ENCODE measurements around the gene ZBTB34.

DNA sequence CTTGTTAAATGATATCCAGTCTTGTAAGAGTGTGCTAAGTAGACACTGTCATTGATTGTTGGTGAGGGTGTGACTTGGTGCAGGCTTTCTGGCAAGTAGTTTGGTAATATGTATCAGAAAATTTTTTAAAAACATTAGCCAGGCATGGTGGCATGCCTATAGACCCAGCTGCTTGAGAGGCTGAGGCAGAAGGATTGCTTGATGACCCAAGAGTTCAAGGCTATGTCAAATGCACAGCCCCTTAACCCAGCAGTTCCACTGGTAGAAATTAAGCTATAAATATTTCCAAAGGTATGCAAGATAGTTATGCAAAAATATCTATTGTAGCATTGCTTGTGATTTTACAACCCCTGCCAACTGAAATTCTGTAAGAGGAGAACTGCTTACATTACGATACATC lies 31.4 kb upstream of the ZBTB34 start:
- TF ChIP-seq, protein P1, sequence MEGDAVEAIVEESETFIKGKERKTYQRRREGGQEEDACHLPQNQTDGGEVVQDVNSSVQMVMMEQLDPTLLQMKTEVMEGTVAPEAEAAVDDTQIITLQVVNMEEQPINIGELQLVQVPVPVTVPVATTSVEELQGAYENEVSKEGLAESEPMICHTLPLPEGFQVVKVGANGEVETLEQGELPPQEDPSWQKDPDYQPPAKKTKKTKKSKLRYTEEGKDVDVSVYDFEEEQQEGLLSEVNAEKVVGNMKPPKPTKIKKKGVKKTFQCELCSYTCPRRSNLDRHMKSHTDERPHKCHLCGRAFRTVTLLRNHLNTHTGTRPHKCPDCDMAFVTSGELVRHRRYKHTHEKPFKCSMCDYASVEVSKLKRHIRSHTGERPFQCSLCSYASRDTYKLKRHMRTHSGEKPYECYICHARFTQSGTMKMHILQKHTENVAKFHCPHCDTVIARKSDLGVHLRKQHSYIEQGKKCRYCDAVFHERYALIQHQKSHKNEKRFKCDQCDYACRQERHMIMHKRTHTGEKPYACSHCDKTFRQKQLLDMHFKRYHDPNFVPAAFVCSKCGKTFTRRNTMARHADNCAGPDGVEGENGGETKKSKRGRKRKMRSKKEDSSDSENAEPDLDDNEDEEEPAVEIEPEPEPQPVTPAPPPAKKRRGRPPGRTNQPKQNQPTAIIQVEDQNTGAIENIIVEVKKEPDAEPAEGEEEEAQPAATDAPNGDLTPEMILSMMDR (IDR thresholded peaks at IDR 0.05; ENCODE audit: low read depth, low read length, poor library complexity, severe bottlenecking), result no peak
- no peak for TF ChIP-seq EZH2phosphoT487 (IDR thresholded peaks at IDR 0.05; ENCODE audit: borderline replicate concordance, low read length)

Measured in DOHH2 (cell line).